ENCODE results near the gene NDUFS7. TPM values are rescaled to one million over a fixed set of nuclear protein-coding genes. Genes with fewer than 3 reads are reported as not detected.

The NDUFS7 gene
- total and polyA plus RNA-seq, 10 of the 15 experiments (the other 5 are each of a cell fraction or from before 2014, with no cell fraction given) = 5.1 to 282 (median 92.9) TPM

GRCh38 chr19:1383312-1384084, at the start of gene NDUFS7 (continued):
- peak; percentile 47; the same call in 1 of the 2 replicates for TF ChIP-seq REST (IDR thresholded peaks at IDR 0.05; ENCODE audit: low read depth, low read length)
- peak; percentile 89 for TF ChIP-seq ZZZ3 (IDR thresholded peaks at IDR 0.05; ENCODE audit: control insufficient read depth, insufficient read length, low read depth)
- TF ChIP-seq EP300 (IDR thresholded peaks at IDR 0.05; ENCODE audit: borderline replicate concordance in 1 of 2, control insufficient read depth in 1 of 2, low read depth in 2 of 2, low read length in 2 of 2) = peak in 1 of 2 experiments; percentile 9; a peak in 1 of 4 replicates
- TF ChIP-seq, protein P1, sequence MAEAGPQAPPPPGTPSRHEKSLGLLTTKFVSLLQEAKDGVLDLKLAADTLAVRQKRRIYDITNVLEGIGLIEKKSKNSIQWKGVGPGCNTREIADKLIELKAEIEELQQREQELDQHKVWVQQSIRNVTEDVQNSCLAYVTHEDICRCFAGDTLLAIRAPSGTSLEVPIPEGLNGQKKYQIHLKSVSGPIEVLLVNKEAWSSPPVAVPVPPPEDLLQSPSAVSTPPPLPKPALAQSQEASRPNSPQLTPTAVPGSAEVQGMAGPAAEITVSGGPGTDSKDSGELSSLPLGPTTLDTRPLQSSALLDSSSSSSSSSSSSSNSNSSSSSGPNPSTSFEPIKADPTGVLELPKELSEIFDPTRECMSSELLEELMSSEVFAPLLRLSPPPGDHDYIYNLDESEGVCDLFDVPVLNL (IDR thresholded peaks at IDR 0.05; ENCODE audit: low read depth, low read length) = no peak; the same call in 1 of the 2 replicates
- TF ChIP-seq BHLHE40 (IDR thresholded peaks at IDR 0.05; ENCODE audit: borderline replicate concordance in 1 of 2, low read depth in 2 of 2, low read length in 1 of 2) = peak; percentile 81 to 92
- TF ChIP-seq, protein P2, sequence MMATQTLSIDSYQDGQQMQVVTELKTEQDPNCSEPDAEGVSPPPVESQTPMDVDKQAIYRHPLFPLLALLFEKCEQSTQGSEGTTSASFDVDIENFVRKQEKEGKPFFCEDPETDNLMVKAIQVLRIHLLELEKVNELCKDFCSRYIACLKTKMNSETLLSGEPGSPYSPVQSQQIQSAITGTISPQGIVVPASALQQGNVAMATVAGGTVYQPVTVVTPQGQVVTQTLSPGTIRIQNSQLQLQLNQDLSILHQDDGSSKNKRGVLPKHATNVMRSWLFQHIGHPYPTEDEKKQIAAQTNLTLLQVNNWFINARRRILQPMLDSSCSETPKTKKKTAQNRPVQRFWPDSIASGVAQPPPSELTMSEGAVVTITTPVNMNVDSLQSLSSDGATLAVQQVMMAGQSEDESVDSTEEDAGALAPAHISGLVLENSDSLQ (IDR thresholded peaks at IDR 0.05) = peak; percentile 50; the same call in 1 of the 2 replicates
- no peak for TF ChIP-seq KAT2A (conservative IDR thresholded peaks at IDR 0.05; ENCODE audit: control insufficient read depth, low read depth, low read length)
- TF ChIP-seq ZBED1 (IDR thresholded peaks at IDR 0.05; ENCODE audit: borderline replicate concordance) = peak; percentile 77; the same call in 1 of the 2 replicates
- no peak for TF ChIP-seq NFYA (IDR thresholded peaks at IDR 0.05; ENCODE audit: borderline replicate concordance, low read depth, low read length)
- TF ChIP-seq HSF1 (IDR thresholded peaks at IDR 0.05; ENCODE audit: low read depth, low read length) = peak; percentile 75; the same call in 1 of the 2 replicates
- peak; percentile 60; the same call in 1 of the 2 replicates for TF ChIP-seq MTA2 (IDR thresholded peaks at IDR 0.05; ENCODE audit: low read depth)
- peak; percentile 56; the same call in 1 of the 2 replicates for TF ChIP-seq PAX5 (IDR thresholded peaks at IDR 0.05; ENCODE audit: borderline replicate concordance, low read depth, low read length)
- peak; percentile 73 for TF ChIP-seq TCF3 (IDR thresholded peaks at IDR 0.05; ENCODE audit: borderline replicate concordance, insufficient read depth, low read depth, low read length)
- TF ChIP-seq SMAD1 (IDR thresholded peaks at IDR 0.05; ENCODE audit: low read depth, partially characterized antibody) = no peak
- TF ChIP-seq CHD1 (IDR thresholded peaks at IDR 0.05; ENCODE audit: low read depth, low read length) = peak; percentile 84; the same call in 1 of the 2 replicates
- TF ChIP-seq ETV6 (conservative IDR thresholded peaks at IDR 0.05 in 1 of 2, IDR thresholded peaks at IDR 0.05 in 1 of 2; ENCODE audit: borderline replicate concordance in 1 of 2, low read depth in 1 of 2) = peak in 1 of 2 experiments; percentile 77; a peak in 2 of 4 replicates
- TF ChIP-seq NFYB (IDR thresholded peaks at IDR 0.05; ENCODE audit: insufficient read depth, low read depth, low read length) = 0 out of 2 replicates have a peak, but pooled peaks have one; percentile 35

All from GM12878 (cell line).